HuH-7 (cell line): ENCODE measurements around the gene DYNC1H1.

Experiments used
- DNase-seq: peaks from one replicate; pipeline ENCODE4 v3.0.0; 2011; ENCODE audit warnings: low spot score

Gene DYNC1H1

DNA sequence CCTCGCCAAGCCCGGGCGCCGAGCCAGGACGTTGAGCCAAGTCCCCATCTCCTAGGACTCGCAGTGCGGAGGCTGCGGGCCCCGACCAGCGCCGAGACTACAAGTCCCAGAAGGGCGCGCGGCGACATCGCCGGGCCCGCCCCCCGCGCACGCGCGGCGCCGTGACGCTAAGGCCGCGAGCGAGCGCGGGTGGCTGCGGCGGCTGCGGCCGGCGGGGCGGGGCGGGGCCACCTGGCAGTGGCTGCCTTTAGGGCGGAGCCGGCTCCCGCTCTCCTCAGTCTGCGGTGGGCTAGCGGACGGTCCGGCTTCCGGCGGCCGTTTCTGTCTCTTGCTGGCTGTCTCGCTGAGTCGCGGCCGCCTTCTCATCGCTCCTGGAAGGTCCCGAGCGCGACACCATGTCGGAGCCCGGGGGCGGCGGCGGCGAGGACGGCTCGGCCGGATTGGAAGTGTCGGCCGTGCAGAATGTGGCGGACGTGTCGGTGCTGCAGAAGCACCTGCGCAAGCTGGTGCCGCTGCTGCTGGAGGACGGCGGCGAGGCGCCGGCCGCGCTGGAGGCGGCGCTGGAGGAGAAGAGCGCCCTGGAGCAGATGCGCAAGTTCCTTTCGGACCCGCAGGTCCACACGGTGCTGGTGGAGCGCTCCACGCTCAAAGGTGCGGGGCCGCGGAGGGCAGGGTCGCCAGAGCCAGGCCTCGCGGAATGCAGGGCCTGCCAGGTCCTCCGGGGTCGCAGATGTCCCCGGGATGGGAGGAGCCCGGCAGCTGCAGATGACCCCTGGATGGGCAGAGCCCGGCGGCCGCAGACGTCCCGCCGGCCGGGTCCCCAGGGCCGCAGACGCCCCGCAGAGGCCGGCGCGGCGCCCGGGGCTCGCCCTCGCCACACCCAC is at the start of gene DYNC1H1:
DYNC1H1 (plus strand) TSS at position 277 of the 884 bp plus-strand sequence; CDS start at position 396, 119 bp downstream.
- DNase-seq = peak; percentile 84

DNA sequence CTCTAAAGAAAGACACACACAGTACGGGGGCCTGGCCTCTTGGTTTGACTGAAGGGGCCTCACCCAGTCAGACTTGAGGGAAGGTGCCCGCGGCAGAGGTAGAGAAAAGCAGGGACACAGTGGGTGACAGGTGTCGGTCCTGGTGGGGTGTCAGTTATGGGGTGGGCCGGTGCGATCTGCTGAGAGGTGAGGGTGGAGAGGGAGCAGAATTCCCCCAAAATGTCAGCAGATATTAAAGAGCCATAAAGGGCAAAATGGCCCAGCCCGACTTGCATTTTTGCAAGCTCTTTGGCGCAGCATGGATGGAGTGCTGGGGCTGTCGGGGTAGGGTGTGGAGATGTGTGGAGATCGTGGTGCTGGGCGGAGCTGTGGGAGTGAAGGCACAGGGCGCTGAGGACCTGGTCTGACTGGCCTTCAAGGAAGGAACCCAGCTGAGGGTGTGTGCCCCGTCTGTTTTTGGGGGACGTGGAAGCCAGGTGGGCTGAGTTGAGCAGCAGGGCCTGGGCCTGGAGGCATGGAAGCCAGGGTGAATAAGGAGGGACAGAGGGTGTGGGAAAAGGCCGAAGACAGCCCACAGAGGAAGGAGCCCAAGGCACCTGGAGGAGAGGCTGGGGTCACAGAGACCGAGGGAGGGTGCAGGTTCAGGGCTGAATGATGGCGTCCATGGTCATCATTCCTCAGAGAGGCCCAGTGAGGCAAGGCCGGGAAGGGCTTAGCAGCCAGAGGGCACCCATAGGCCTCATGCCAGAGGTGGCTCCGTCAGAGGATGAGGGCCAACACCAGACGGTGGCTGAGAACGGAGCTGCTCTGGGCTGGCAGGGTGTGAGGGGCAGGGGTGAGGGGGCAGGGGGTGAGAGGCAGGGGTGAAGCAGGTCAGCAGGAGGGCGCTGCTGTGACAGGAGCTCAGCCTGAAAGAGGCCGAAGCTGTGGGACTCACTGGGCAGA is 48.2 kb upstream of the DYNC1H1 start:
- no peak for DNase-seq

DNA sequence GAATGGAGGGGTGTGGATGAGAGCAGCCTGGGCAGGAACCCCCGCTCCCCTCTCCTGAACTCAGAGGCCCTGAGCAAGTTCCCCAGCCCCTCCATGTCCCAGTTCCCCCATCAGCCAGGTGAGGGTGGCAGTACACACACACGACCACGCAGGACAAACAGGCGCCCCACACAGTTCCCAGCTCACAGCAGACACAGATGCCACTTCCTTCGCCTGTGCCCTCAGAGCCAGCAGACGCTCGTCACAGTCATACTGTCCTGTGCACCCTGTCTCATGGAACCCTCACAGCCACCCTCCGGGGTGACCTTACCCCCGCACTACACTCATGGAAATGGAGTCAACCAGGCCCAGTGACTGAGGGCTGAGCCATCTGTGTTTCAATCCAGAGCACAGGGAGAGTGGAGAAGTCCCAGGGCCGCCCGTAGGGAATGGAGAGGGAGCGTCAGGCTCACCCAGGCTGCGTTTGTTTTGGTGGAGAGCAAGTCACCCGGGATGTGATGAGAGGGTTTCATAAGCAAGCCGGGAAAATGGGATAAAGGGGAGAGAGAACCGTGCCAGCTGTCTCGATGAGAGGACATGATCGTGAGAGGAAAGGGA is 47.5 kb upstream of the DYNC1H1 start:
- no peak for DNase-seq

DNA sequence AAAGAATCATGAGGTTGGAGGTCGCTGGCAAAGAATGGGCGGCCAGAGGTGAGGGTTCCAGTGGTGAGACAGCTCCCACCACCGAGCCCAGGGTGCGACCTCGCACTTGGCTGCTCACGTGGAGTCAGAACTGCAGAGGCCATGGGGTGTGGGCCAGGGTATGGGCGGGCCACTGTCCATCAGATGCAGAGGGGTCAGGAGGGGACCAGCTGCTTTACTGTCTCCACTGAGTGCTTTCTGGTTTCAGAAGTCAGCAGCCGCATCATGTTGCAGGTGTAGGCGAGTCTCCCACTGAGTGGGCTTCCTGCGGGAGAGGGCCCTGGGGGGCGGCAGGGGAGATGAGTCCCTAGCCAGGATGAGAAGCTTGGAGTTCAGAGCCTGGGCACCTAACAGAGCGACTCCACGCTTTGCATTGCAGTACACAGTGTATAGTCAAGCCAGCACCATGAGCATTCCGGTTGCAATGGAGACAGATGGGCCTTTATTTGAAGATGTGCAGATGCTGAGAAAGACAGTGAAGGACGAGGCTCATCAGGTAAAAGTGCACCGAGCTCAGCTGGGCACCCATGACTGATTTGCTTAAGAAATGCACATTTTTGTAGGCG is 46.9 kb upstream of the DYNC1H1 start:
- no peak for DNase-seq

DNA sequence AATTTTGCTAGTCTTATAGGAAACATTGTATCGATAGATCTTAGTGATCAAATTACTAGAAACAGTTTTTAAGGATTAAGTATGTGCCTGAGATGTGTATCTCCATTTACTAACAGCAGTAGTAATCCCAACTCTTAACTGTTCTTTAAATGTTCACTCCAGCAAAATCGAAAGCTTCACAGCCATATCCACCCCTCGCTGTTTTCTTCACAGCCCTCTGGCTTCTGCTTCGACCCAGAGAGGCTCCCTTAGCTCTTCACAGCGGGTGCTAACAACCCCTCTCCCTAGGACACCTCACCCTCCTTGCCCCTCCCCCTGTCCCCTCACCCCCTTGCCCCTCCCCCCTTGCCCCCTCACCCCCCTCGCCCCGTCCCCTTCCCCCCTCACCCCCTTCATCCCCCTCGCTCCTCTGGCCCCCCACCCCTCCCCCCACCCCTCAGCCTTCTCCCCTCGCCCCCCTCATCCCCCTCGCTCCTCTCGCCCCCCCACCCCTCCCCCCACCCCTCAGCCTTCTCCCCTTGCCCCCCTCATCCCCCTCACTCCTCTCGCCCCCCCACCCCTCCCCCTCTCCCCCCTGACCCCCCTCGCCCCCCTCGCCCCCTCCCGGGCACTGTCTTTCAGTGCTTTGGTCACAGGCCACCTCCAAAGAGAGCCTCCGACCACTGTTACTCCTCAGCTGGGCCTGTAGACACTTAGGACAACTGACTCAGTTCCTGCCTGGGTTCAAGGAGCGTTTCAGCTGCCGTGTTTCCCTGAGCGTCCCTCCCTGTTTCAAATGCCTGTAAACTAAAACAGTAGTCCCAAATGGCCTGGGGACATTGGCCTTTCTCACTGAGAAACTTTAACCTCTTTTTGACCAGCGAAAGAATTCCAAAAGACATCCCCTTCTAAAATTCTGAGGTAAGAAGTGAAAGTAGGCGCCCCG is 46.0 kb upstream of the DYNC1H1 start:
- DNase-seq = no peak

- no peak for DNase-seq
These were observed 44.1 kb upstream of the DYNC1H1 start for GRCh38 chr14:101920271-101920670.

- no peak for DNase-seq
These were observed 41.5 kb upstream of the DYNC1H1 start for GRCh38 chr14:101922866-101923265.

DNA sequence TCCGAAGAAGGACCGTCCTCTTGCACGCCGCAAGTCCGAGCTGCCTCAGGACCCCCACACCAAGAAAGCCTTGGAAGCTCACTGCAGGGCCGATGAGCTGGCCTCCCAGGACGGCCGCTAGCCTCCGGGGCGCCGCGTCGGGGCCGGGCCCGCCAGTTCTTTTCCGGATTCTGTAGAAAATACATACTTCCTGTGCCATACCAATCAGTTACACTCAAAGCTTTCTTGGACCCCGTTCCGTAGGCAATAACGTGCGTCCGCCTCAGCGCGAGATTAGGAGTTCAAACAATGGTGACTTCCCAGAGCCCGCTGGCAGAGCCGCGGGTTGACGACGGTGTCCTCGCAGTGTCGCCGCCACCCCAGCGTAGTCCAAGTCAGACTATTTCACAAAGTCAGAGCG is 39.2 kb upstream of the DYNC1H1 start:
- no peak for DNase-seq

- DNase-seq = no peak
These were observed 38.3 kb upstream of the DYNC1H1 start for GRCh38 chr14:101926085-101926484.

GRCh38 chr14:101926620-101927019 is 37.8 kb upstream of the DYNC1H1 start:
- no peak for DNase-seq

- DNase-seq = no peak
These were observed 36.5 kb upstream of the DYNC1H1 start for GRCh38 chr14:101927859-101928258.

GRCh38 chr14:101928415-101928841 is 35.9 kb upstream of the DYNC1H1 start:
- DNase-seq = no peak

GRCh38 chr14:101929096-101929495 is 35.3 kb upstream of the DYNC1H1 start:
- DNase-seq = no peak

DNA sequence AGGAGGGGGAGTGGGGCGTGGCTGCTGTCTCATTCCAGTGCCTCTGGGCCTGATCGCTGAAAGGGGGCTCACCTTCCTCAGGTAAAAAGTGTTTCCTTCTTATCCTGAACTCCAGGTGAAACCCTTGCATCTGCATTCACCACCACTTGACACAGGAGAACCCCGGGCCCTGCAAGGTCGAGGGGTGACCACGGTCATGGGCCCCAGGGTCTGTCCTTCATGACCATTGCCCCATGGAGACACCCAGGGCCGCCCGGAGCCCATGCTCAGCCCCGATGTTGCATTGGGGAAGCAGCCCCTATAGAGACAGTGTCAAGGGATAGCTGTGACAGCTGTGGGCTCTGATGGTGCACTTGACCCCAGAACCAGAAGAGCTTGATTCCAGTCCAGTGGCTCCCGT is 34.4 kb upstream of the DYNC1H1 start:
- DNase-seq = no peak

DNA sequence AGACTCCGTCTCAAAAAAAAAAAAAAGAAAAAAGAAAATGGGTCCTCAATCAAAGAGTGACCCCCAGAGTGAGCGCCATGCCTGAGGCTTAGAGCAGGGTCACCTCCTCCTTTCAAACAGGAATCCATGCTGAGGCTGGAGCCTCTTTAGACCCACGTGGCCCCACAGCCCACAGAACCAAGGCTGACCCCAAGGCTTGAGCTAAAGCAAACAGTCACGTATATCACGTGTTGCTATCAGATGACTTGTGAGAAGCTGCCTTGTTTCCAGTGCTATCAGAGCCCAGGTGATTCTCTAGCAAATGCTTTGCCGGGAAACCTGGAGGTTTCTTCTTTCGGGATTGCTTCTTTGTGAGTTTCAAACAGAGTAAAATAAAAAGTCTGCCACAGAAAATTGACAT is 31.7 kb upstream of the DYNC1H1 start:
- DNase-seq = no peak

- no peak for DNase-seq
These were observed 31.2 kb upstream of the DYNC1H1 start for GRCh38 chr14:101933209-101933608.

DNA sequence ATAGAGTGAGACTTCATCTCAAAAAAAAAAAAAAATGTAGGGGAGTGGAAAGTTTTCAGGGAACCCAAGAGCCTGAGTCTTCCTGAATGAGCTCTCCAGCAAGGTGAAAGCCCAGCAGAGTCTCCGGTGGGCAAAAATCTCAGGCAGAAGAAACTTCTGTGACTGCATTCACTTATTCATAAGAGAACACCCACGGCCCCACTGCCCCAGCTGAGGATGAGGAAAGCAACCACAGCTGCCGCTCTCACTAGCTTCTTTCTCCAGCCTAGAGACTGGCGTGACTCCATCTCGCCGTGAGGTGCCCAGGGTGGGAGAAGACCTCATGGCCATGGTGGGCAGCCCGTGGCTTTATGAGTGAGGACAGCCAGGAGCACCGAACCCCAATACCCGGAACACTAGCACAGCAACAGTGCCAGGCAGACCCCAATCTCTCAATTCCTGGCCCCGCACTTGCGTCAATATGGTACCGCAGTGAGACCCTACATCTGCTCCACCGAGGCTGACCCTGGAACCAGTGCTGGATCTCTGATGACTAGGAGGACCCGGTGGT is 29.7 kb upstream of the DYNC1H1 start:
- no peak for DNase-seq

GRCh38 chr14:101937926-101938767 is 26.2 kb upstream of the DYNC1H1 start:
- DNase-seq = no peak

DNA sequence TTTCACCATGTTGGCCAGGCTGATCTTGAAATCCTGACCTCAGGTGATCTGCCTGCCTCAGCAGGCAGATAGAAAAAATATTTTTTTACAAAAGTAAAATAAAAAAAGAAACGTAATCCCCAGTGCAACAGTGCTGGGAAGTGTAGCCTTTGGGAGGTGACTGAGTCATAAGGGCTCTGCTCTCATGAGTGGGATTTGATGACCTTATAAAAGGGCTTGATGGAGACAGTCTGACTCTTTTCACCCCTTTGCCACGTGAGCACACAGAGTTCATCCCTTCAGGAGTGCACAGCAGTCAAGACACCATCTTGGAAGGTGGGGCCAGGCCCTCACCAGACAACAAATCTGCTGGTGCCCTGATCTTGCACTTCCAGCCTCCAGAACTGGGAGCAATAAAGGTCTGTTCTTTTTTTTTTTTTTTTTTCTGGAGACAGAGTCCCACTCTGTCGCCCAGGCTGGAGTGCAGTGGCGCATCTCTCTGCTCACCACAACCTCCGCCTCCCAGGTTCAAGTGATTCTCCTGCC is 24.7 kb upstream of the DYNC1H1 start:
- no peak for DNase-seq
